Measurements from ENCODE around the gene SECISBP2.
"Not testable (repeated sequence)": the region's sequence is repeated elsewhere in the genome, so short reads cannot be mapped to it uniquely, and the experiment has no call there.

- not testable (repeated sequence) for TF ChIP-seq CTCF (conservative IDR thresholded peaks at IDR 0.05); EZH2 (IDR thresholded peaks at IDR 0.05; ENCODE audit: low read depth)
Observed at GRCh38 chr9:89343812-89344211, 25.5 kb downstream of the SECISBP2 start.
